Heart left ventricle (tissue), 16 donors: ENCODE measurements around the gene SORCS2. TPM values are rescaled to one million over a fixed set of nuclear protein-coding genes. Genes with fewer than 3 reads are reported as not detected.

ENCODE experiments used
- ATAC-seq, 4 donors: fragments of 200-7000 bp; cut with Tn5 transposase; one replicate each; pipeline ENCODE4 v1.9.1; 2020 to 2022; ENCODE audit warnings: moderate library complexity in 4 of 4, mild to moderate bottlenecking in 3 of 4, moderate number of reproducible peaks in 1 of 4
- DNase-seq, 5 donors: peaks; one replicate each; pipeline ENCODE4 v3.0.0-alpha.2; 2020
- H3K27ac ChIP-seq, 12 donors: fragments of 200-600 bp; sonication (generic) in 4 of 12; one replicate each; pipeline versions ENCODE4 v1.5.0 to v1.8.0; 2016 to 2022; ENCODE audit warnings: mild to moderate bottlenecking in 2 of 12
- H3K27me3 ChIP-seq, 9 donors: fragments of 200-600 bp; sonication (generic) in 2 of 9; one replicate each; pipeline versions ENCODE4 v1.5.1 to v1.8.0; 2016 to 2022; ENCODE audit warnings: mild to moderate bottlenecking in 3 of 9
- H3K36me3 ChIP-seq, 9 donors: fragments of 200-600 bp; sonication (generic) in 2 of 9; one replicate each; pipeline versions ENCODE4 v1.5.0 to v1.8.0; 2018 to 2022; ENCODE audit warnings: mild to moderate bottlenecking in 2 of 9
- H3K4me1 ChIP-seq, 12 donors: fragments of 200-600 bp; sonication (generic) in 4 of 12; one replicate each; pipeline versions ENCODE4 v1.5.0 to v1.8.0; 2016 to 2022; ENCODE audit warnings: mild to moderate bottlenecking in 3 of 12
- H3K4me3 ChIP-seq, 12 donors: fragments of 200-600 bp; sonication (generic) in 4 of 12; one replicate each; pipeline versions ENCODE4 v1.5.0 to v1.8.0; 2017 to 2022; ENCODE audit warnings: mild to moderate bottlenecking in 9 of 12, moderate library complexity in 4 of 12
- H3K9me3 ChIP-seq, 12 donors: fragments of 200-600 bp; sonication (generic) in 4 of 12; one replicate each; pipeline versions ENCODE4 v1.5.0 to v1.8.0; 2016 to 2022; ENCODE audit warnings: mild to moderate bottlenecking in 1 of 12
- CTCF ChIP-seq, 12 donors: fragments of 200-600 bp; sonication (generic) in 4 of 12; IDR thresholded peaks; one replicate each; pipeline versions ENCODE4 v1.5.0 to v1.8.0; 2018 to 2022; ENCODE audit warnings: antibody characterized with exemption in 12 of 12, mild to moderate bottlenecking in 5 of 12
- POLR2A ChIP-seq, 2 donors: fragments of 450-650 bp; IDR thresholded peaks; one replicate each; pipeline ENCODE4 v1.6.1; 2017; ENCODE audit warnings: antibody characterized with exemption in 2 of 2, mild to moderate bottlenecking in 2 of 2, moderate library complexity in 2 of 2
- WGBS, 4 donors: extraction: QIAGEN DNeasy Blood & Tissue Kit in 2 of 4; methylation state at CpG; one replicate each; pipeline versions ENCODE4 v1.1.5 to v1.1.7; 2013 to 2018; 5-methylcytosine and 5-hydroxymethylcytosine counted together
- intact Hi-C, 10 donors: fragments of 100-400 bp; cut with DNase I; formaldehyde crosslinking; loops; one replicate each; pipeline versions ENCODE4 v1.11.1 to v1.14.2; 2022
- microRNA-seq, 4 donors: library from miRNA; unstranded; fragments of <30 nt; microRNA quantifications; one replicate each; pipeline versions ENCODE4 to v1.2.0, GENCODE V29; 2017 to 2020
- polyA plus RNA-seq, 2 donors: library from polyadenylated mRNA; stranded (reverse); fragments of 200-250 nt; gene quantifications; one replicate each; pipeline ENCODE4 v1.2.3, GENCODE V29; 2013
- total RNA-seq, 9 donors: library from RNA; depleted of rRNA in 2 of 9; stranded (reverse); fragments of >200 nt in 2 of 9; fragmentation: NEBNext Ultra II Directional in 3 of 9; extraction: Animal tissue kit (Norgen Biotek cat#: 25700) in 3 of 9; gene quantifications; one replicate each; pipeline versions ENCODE4 v1.1.0 to v1.2.4, GENCODE V29; 2016 to 2023
- donor health status: ischemic (EF 13 %, LVEDD 7.1; RV severe dilation, severe dysfunction).
- donor health status: healthy with polysubstance abuse.
- donor health status: DM: no; HTN: yes; CAD: no.
- donor health status: DM: no; HTN: no; CAD: no.
- donor health status: ischemic (EF 25% LVEDD 6.9; RV normal size, moderate dysfunction).
- donor health status: ischemic (EF 25% LVEDD 5.7; RV mildly dilated, moderate dysfunction).
- donor health status: healthy.
- donor health status: DM: yes; HTN: yes; CAD: no.
- donor health status: ischemic (EF 35%, LVEDD 5.7; RV mildly dilated, moderate dysfunction).
- donor health status: nonischemic (EF 11% LVEDD 7.7; RV severe dilation, severe dysfunction).
- donor health status: DM: yes; HTN: yes; CAD: no.
- donor health status: PGD.
- donor health status: ischemic (EF 29% LVEDD 5.4; RV normal size, mild dysfunction).
- donor health status: nonischemic (EF 23%, LVEDD 6.1; RV moderate dilation, normal function).

Gene SORCS2
- total and polyA plus RNA-seq, 11 donors = 0.28 to 5.5 (median 2.4) TPM

- H3K4me1 ChIP-seq = peaks cover 0 to 17% (median 8%) of the 10 kb centered on the region in 12 donors
- H3K36me3 ChIP-seq = peaks cover 0 to 38% (median 19%) of the 10 kb centered on the region in 9 donors
- intact Hi-C loops = no loop called here
- H3K4me3 ChIP-seq = no peak overlapping the region
- H3K27ac ChIP-seq = no peak overlapping the region
- no peaks in the 10 kb centered on the region for H3K27me3 ChIP-seq
- WGBS, 4 donors = 35 to 73% (median 57%) methylated on average over 2 of the region's 2 CpGs
- TF ChIP-seq POLR2A (IDR thresholded peaks at IDR 0.05) (no peak), CTCF (IDR thresholded peaks at IDR 0.05) (no peak)
- ATAC-seq = peak in 1 of 4 donors; percentile 40
- no peak for DNase-seq
- H3K9me3 ChIP-seq = no peaks in the 10 kb centered on the region
These were observed 598.7 kb downstream of the SORCS2 start for GRCh38 chr4:7790999-7791398.

Small RNA genes within 50 kb of the gene (microRNA-seq; reads per million reads assigned to microRNA genes)
- gene MIR4274 (0 reads per million in 4 donors), gene MIR4798 (0 to 0.60 (median 0.43) reads per million in 4 donors)

Other genes starting within 250 kb of the SORCS2 start
- 10 to 100 TPM; 24.5 to 40.2 (median 30.8) TPM for gene TADA2B, start 149.2 kb upstream of the SORCS2 start, total RNA-seq
- 10 to 100 TPM; 15.3 to 31.9 TPM for gene TADA2B, start 149.2 kb upstream of the SORCS2 start, polyA plus RNA-seq
- gene GRPEL1, start 124.5 kb upstream of the SORCS2 start, total RNA-seq = 10 to 100 TPM; 38.6 to 68.1 (median 55.4) TPM
- gene GRPEL1, start 124.5 kb upstream of the SORCS2 start, polyA plus RNA-seq = 10 to 100 TPM; 43.7 to 70.8 TPM
- under 1 TPM in 1 of 9 donors, not detected in 8; 0.11 TPM for gene PSAPL1, start 242.4 kb downstream of the SORCS2 start, total RNA-seq
- not detected for gene PSAPL1, start 242.4 kb downstream of the SORCS2 start, polyA plus RNA-seq